Measurements from ENCODE around the gene CPED1. TPM values are rescaled to one million over a fixed set of nuclear protein-coding genes. Genes with fewer than 3 reads are reported as not detected.

CPED1 gene
- polyA plus RNA-seq, 4 donors, result 33.4 to 50.9 (median 36.8) TPM

- no peak for DNase-seq (ENCODE audit: low read depth in 4 of 4, low spot score in 3 of 4)
Measured at GRCh38 chr7:121012170-121012874, 23.8 kb downstream of the CPED1 start.

DNA sequence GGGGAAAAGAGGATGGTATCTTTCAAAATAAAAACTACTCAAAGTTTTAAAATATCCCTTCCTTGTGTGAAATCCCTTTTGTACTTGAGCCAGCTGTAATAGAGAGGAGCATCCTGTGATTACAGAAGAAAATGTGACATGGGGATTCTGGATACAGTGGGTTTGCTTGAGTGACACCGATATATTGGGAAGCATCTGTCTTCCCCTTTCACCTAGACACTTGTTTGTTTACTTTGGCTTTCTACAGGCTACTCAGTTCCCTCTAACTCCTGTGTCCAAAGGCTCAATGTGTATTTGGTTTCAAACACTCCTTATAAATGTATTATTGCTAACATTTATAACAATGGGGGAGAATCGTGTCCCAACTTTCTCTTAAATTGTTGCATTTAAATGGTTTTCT lies 24.4 kb downstream of the CPED1 start:
- DNase-seq (ENCODE audit: low read depth in 4 of 4, low spot score in 3 of 4), result no peak

DNA sequence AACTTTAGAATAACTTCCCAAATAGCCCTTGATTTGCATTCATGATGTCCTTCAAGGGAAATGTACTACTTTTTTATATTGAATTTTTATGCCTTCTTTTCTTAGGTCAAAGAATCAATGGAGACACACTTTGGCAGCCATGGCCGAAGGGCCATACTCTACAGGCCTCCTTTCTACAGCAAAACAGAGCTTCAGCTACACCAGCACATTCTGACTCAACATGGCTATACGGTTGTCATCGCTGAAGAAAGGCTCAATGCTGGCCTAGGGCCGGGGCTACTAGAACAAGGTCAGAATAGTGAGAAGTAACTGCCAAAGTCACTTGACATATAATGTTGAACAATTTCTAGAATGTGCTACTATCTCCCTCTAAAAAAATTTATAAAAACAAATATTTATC lies 27.0 kb downstream of the CPED1 start:
- no peak for DNase-seq (ENCODE audit: low read depth in 4 of 4, low spot score in 3 of 4)

GRCh38 chr7:121016966-121017365 lies 28.5 kb downstream of the CPED1 start:
- DNase-seq (ENCODE audit: low read depth in 4 of 4, low spot score in 3 of 4), result no peak

GRCh38 chr7:121017586-121017985 lies 29.1 kb downstream of the CPED1 start:
- no peak for DNase-seq (ENCODE audit: low read depth in 4 of 4, low spot score in 3 of 4)

- no peak for DNase-seq (ENCODE audit: low read depth in 4 of 4, low spot score in 3 of 4)
Measured at GRCh38 chr7:121019018-121019417, 30.5 kb downstream of the CPED1 start.

- DNase-seq (ENCODE audit: low read depth in 4 of 4, low spot score in 3 of 4), result no peak
Measured at GRCh38 chr7:121020249-121020988, 31.9 kb downstream of the CPED1 start.

DNA sequence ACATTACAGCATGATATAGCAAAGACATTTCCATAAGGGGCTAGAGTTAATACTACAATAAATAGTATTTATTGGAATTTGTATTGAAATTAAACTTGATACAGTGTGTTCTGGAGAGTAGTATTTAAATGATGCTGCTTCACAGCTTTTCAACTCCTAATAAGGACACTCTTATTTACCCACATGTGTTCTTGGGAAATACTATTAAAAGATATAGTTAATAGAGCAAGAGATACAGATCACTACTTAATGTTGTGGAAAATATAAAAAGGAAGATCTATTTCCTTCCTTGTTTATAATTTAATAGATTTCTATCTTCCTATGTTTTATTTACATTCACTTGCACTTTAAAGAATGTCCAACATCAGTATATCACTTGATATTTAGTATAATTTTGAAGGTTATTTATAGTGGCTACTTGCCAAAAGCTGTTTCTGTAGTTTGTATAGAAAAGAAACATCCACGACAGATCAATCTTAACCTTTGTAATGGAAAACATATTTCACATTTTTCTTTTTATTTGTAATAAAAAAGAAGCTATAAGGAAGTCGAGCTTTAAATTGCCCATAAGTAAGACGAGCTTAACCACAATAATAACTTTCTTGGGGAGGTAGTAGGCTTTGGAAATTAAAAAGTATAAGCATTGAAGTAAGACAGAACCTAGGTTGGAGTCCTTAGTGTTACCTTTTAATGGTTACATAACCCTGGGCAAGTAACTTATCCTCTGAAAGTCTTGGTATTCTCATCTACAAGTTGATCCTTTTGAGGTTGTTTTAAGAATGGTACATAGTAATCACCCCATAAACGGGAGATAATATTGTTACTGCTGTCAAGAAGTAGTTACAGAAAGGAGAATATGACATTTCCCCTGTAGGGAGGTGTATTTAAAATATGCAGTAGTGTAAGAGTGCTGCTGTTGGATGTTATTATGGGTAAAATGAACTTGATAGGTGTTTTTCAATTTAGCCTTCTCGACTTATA lies 32.8 kb downstream of the CPED1 start:
- no peak for DNase-seq (ENCODE audit: low read depth in 4 of 4, low spot score in 3 of 4)

- DNase-seq (ENCODE audit: low read depth in 4 of 4, low spot score in 3 of 4), result no peak
Measured at GRCh38 chr7:121023194-121023593, 34.7 kb downstream of the CPED1 start.

- no peak for DNase-seq (ENCODE audit: low read depth in 4 of 4, low spot score in 3 of 4)
Measured at GRCh38 chr7:121023683-121024511, 35.4 kb downstream of the CPED1 start.

GRCh38 chr7:121024611-121025010 lies 36.1 kb downstream of the CPED1 start:
- DNase-seq (ENCODE audit: low read depth in 4 of 4, low spot score in 3 of 4), result no peak

DNA sequence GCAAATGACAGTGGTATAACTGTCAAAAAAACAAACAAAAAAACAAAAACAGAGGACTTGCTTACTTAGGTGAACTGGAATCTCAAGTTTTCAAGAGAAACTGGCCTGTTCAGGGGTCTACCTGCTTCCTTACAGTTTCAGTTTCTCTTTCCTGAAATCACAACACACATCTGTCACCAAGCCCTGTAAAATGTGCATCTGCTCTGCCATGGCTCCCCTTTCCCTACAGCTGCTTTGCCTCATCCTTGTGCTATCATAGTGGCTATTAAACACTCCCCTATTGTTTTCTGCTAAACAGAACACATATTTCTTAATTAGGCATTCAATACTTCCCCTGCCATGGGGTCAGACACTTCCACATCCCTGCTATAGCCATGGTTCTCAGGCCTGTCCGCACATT lies 37.6 kb downstream of the CPED1 start:
- DNase-seq (ENCODE audit: low read depth in 4 of 4, low spot score in 3 of 4), result no peak

GRCh38 chr7:121026577-121027111 lies 38.1 kb downstream of the CPED1 start:
- DNase-seq (ENCODE audit: low read depth in 4 of 4, low spot score in 3 of 4), result no peak

GRCh38 chr7:121027761-121028669 lies 39.5 kb downstream of the CPED1 start:
- no peak for DNase-seq (ENCODE audit: low read depth in 4 of 4, low spot score in 3 of 4)

DNA sequence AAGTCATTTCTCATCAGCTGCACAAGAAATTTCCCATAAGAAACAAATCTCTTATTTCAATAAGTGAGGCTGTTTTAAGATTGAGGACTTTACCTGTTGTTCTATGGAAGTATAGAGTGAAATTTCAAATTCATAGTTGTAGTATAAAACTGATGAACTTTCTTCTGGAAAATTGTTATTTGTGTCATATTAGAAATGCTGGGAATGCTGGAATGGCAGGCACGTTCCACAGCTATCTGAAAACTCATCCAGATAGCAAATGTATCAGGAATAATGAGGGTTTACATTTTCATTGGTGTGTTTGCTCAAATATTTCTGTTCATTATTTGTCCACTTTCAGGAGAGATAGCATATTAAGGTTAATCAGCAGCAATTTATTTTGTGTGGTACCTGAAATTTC lies 40.8 kb downstream of the CPED1 start:
- no peak for DNase-seq (ENCODE audit: low read depth in 4 of 4, low spot score in 3 of 4)

DNA sequence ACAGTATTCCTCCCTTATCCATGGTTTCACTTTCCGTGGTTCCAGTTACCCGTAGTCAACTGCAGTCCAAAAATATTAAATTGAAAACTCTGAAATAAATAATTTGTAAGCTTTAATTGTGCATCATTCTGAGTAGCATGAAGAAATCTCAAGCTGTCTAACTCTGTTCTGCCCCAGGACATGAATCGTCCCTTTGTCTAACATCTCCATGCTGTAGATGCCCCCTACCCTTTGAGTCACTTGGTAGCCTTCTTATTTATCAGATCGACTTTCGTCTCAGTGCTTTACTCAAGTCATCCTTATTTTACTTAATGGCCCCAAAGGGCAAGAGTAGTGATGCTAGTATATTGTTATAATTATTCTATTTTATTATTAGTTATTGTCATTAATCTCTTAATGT lies 41.8 kb downstream of the CPED1 start:
- DNase-seq (ENCODE audit: low read depth in 4 of 4, low spot score in 3 of 4), result no peak

- DNase-seq (ENCODE audit: low read depth in 4 of 4, low spot score in 3 of 4), result no peak
Measured at GRCh38 chr7:121032645-121033460, 44.3 kb downstream of the CPED1 start.

DNA sequence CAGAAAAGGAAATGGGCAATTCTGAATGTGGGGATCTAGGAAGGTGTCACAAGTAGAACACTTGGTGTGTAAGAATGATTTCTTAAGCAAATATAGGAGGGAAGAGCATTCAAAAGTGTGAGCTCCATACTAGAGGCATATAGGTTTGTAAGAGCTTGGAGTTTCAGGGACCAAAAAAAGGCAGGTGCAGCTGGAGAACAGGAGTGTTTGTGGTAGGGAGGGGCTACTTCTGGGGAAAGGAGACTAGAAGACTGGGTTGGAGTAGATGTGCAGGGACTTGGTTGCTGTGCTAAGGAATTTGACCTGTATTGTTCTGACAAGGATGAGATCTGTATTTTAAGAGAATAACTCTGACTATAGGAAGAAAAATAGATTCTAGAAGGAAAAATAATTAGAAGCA lies 46.4 kb downstream of the CPED1 start:
- DNase-seq (ENCODE audit: low read depth in 4 of 4, low spot score in 3 of 4), result no peak

Measured in left renal pelvis (tissue), 4 donors.